B cell (primary cell): ENCODE data around the gene DGKE. TPM values are rescaled to one million over a fixed set of nuclear protein-coding genes. Genes with fewer than 3 reads are reported as not detected.

ENCODE experiments used
- ATAC-seq: fragments of 200-7000 bp; cut with Tn5 transposase; one replicate; pipeline ENCODE4 v1.10.0; 2021; ENCODE audit warnings: low read depth, mild to moderate bottlenecking, moderate number of reproducible peaks, moderate library complexity
- CTCF ChIA-PET: fragments of 350-600 bp; sonication (Branson Sonifier 250); formaldehyde crosslinking; loops from one replicate; lab custom pipeline; 2021; ENCODE audit warnings: antibody characterized with exemption, inconsistent platforms; lab: Charles Lee
- POLR2A ChIA-PET: fragments of 350-600 bp; sonication (Branson Sonifier 250); formaldehyde crosslinking; loops from one replicate; lab custom pipeline; 2021; ENCODE audit warnings: antibody characterized with exemption; lab: Charles Lee
- DNase-seq: peaks from one replicate; pipeline ENCODE4 v3.0.0; 2013
- H2AFZ ChIP-seq: 2 replicates; pipeline ENCODE4 v1.6.1; 2012; ENCODE audit warnings: mild to moderate bottlenecking, low read depth, low read length; ENCODE audit not compliant: insufficient read depth, poor library complexity, severe bottlenecking
- H3K27ac ChIP-seq, 2 donors: 1 replicate in 1 of 2; 2 replicates in 1 of 2; pipeline ENCODE4 v1.5.1; 2012 to 2013; ENCODE audit warnings: low read length in 2 of 2, mild to moderate bottlenecking in 2 of 2, moderate library complexity in 1 of 2
- H3K27me3 ChIP-seq, 4 experiments: fragments of 200-600 bp in 1 of 4; sonication (generic) in 1 of 4; replicated peaks in 1 of 4; 1 replicate in 2 of 4; 2 replicates in 2 of 4; pipeline versions ENCODE4 v1.6.1 to v1.7.0; 2013 to 2016; ENCODE audit warnings: low read length in 3 of 4, mild to moderate bottlenecking in 2 of 4, mixed read lengths in 1 of 4, moderate library complexity in 1 of 4; ENCODE audit not compliant: insufficient read depth in 4 of 4, control insufficient read depth in 3 of 4; ENCODE audit errors: control extremely low read depth in 1 of 4
- H3K36me3 ChIP-seq, 2 experiments: replicated peaks in 1 of 2; 1 replicate in 1 of 2; 2 replicates in 1 of 2; pipeline versions ENCODE4 v1.6.1 to v1.7.1; 2013; ENCODE audit warnings: low read length in 1 of 2; ENCODE audit not compliant: insufficient read depth in 2 of 2, control insufficient read depth in 1 of 2; ENCODE audit errors: control extremely low read depth in 1 of 2, extremely low read depth in 1 of 2
- H3K4me1 ChIP-seq, 2 donors: fragments of 200-600 bp in 1 of 2; sonication (generic) in 1 of 2; 1 replicate in 1 of 2; 2 replicates in 1 of 2; pipeline versions ENCODE4 v1.5.1 to v1.6.1; 2013 to 2017; ENCODE audit warnings: low read length in 2 of 2; ENCODE audit not compliant: control insufficient read depth in 2 of 2, insufficient read depth in 2 of 2
- H3K4me2 ChIP-seq: replicated peaks from 2 replicates; pipeline ENCODE3; 2012; ENCODE audit warnings: mild to moderate bottlenecking, low read depth, low read length; ENCODE audit not compliant: poor library complexity, severe bottlenecking
- H3K4me3 ChIP-seq, 5 experiments: fragments of 200-600 bp in 1 of 5; sonication (generic) in 1 of 5; 1 replicate in 3 of 5; 2 replicates in 2 of 5; pipeline versions ENCODE4 v1.5.1 to v1.7.0; 2011 to 2016; ENCODE audit warnings: low read length in 4 of 5, mild to moderate bottlenecking in 4 of 5, low read depth in 2 of 5, control low read depth in 1 of 5, moderate library complexity in 1 of 5; ENCODE audit not compliant: insufficient read depth in 1 of 5; ENCODE audit errors: control extremely low read depth in 1 of 5, extremely low read depth in 1 of 5
- H3K79me2 ChIP-seq: fragments of 200-600 bp; sonication (generic); one replicate; pipeline ENCODE4 v1.6.0; 2016; ENCODE audit warnings: low read length; ENCODE audit not compliant: control insufficient read depth, insufficient read depth
- H3K9ac ChIP-seq: fragments of 200-600 bp; sonication (generic); 2 replicates; pipeline ENCODE4 v1.6.1; 2017; ENCODE audit warnings: mild to moderate bottlenecking, low read length, moderate library complexity
- H3K9me3 ChIP-seq, 3 donors: one replicate each; pipeline versions ENCODE4 v1.6.1 to v1.7.1; 2013; ENCODE audit warnings: low read length in 2 of 3; ENCODE audit not compliant: control insufficient read depth in 2 of 3, insufficient read depth in 1 of 3; ENCODE audit errors: control extremely low read depth in 1 of 3
- H4K20me1 ChIP-seq: 2 replicates; pipeline ENCODE4 v1.6.0; 2012; ENCODE audit warnings: mild to moderate bottlenecking, low read length; ENCODE audit not compliant: insufficient read depth, control insufficient read depth, poor library complexity, severe bottlenecking
- H3K27ac Mint-ChIP-seq: one replicate; pipeline ENCODE4 v1.8.0; 2021; ENCODE audit warnings: mixed read lengths
- H3K27me3 Mint-ChIP-seq: one replicate; pipeline ENCODE4 v1.8.0; 2021; ENCODE audit warnings: mixed read lengths
- H3K4me1 Mint-ChIP-seq: one replicate; pipeline ENCODE4 v1.8.0; 2021; ENCODE audit warnings: mixed read lengths
- H3K4me3 Mint-ChIP-seq: one replicate; pipeline ENCODE4 v1.8.0; 2021; ENCODE audit warnings: mixed read lengths
- H3K9me3 Mint-ChIP-seq: one replicate; pipeline ENCODE4 v1.8.0; 2022; ENCODE audit warnings: mixed read lengths; ENCODE audit not compliant: insufficient read depth
- CTCF ChIP-seq: fragments of 200-600 bp; IDR thresholded peaks from one replicate; pipeline ENCODE4 v1.8.0; 2022; ENCODE audit warnings: antibody characterized with exemption, mild to moderate bottlenecking
- EZH2 ChIP-seq: IDR thresholded peaks from 2 replicates; pipeline ENCODE4 v1.6.1; 2012; ENCODE audit warnings: borderline replicate concordance, low read depth, mild to moderate bottlenecking, moderate library complexity, low read length; ENCODE audit not compliant: insufficient read depth, poor library complexity, severe bottlenecking
- WGBS: methylation state at CpG from one replicate; pipeline ENCODE4 v1.1.5; 2013; ENCODE audit warnings: missing lambda C conversion rate; ENCODE audit not compliant: insufficient coverage; 5-methylcytosine and 5-hydroxymethylcytosine counted together
- intact Hi-C: fragments of 100-400 bp; cut with micrococcal nuclease; formaldehyde crosslinking; loops from one replicate; pipeline ENCODE4 v1.10.0; 2022
- polyA plus RNA-seq: library from polyadenylated mRNA; depleted of rRNA; stranded (reverse); fragments of >200 nt; gene quantifications from 2 replicates; pipeline ENCODE4 v1.2.3, GENCODE V29; 2012
- total RNA-seq, 2 donors: library from RNA; stranded (reverse); fragments of 120-200 nt in 1 of 2; gene quantifications; 1 replicate in 1 of 2; 2 replicates in 1 of 2; pipeline versions ENCODE4 v1.2.3 to v1.2.4, GENCODE V29; 2013 to 2022

Gene DGKE
- total and polyA plus RNA-seq, 2 donors (not counting 1 experiment from before 2014, with no cell fraction given), result 8.9 to 28.1 TPM

GRCh38 chr17:56890390-56890789, 56.4 kb downstream of the DGKE start:
- no peak overlapping the region for H3K9ac ChIP-seq
- peaks cover 14% of the 10 kb centered on the region for H4K20me1 ChIP-seq
- H3K4me3 ChIP-seq, result no peak overlapping the region
- no peaks in the 10 kb centered on the region for H3K27me3 ChIP-seq
- TF ChIP-seq CTCF, result no peak
- no peak for TF ChIP-seq EZH2
- intact Hi-C loops, result no loop called here
- no peaks in the 10 kb centered on the region for H3K4me1 ChIP-seq
- H3K27ac ChIP-seq, result no peak overlapping the region
- Mint-ChIP-seq H3K4me1 (no peaks in the 10 kb centered on the region), H3K9me3 (peaks cover 5% of the 10 kb centered on the region), H3K4me3 (no peak overlapping the region), H3K27me3 (no peaks in the 10 kb centered on the region), H3K27ac (no peak overlapping the region)
- peaks cover 9 to 89% of the 10 kb centered on the region in 2 experiments for H3K36me3 ChIP-seq
- DNase-seq, result no peak
- H3K4me2 ChIP-seq, result no peak overlapping the region
- ChIA-PET POLR2A (interaction anchor here (0.6 to 1.2 kb wide), 2 partner anchors 23 to 55 kb away, joined by 3 read pairs; partner anchors contain the start of gene TRIM25), CTCF (interaction anchor here (1.0 to 7.5 kb wide), 5 partner anchors 15 to 51 kb away, joined by 3 to 34 read pairs (median 4); no protein-coding TSS in a partner anchor)
- peaks cover 9% of the 10 kb centered on the region for H3K79me2 ChIP-seq
- H2AFZ ChIP-seq, result no peak overlapping the region
- 100% methylated on average over 5 of the region's 6 CpGs for WGBS
- no peak for ATAC-seq
- H3K9me3 ChIP-seq, result peaks cover 0 to 15% (median 14%) of the 10 kb centered on the region in 3 donors

DNA sequence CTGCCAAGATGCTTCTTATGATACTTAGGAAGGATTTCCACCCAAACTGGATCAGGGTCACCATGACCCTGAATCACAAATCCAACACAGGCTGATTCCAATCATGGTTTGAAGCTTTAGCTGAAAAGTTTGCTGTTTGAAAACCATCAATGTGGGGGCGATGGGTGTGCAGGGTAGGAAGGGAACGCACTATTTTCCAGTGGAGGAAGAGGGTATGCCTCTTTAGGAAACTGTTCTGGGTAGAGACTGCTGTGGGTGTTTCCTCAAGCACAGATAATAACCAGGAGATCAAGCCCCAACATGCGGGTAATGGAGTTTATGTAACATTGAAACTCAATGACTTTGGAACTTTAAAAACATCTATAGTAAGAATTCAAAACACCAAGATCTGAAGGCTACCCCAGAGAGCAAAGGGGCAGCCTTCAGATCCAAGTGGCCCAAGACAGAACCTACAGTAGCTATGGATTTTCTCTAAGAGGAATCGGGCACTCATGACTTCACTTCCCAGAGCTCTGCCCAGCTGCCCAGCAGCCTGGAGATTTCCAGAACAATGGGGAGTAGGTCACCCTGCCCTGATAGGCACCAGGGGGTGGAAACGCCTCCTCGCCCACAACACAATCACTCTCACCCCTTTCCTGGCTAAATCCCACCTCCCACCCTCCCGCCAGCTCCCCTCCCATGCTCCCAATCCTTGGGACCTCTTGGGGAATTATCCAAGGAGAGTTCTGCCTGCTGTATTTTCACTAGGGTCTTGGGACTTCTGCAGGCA, 57.1 kb downstream of the DGKE start:
- ChIA-PET CTCF (interaction anchor here (0.7 to 7.5 kb wide), 6 partner anchors 14 to 62 kb away, joined by 3 to 34 read pairs (median 4); no protein-coding TSS in a partner anchor), POLR2A (interaction anchor here (0.6 kb wide), 1 partner anchor 55 kb away, joined by 3 read pairs; no protein-coding TSS in a partner anchor)
- H3K4me1 Mint-ChIP-seq, result peaks cover 3% of the 10 kb centered on the region
- 96% methylated on average over 4 of the region's 7 CpGs for WGBS
- peaks cover 5% of the 10 kb centered on the region for H3K9me3 Mint-ChIP-seq
- Histone ChIP-seq H3K79me2 (peaks cover 14% of the 10 kb centered on the region), H4K20me1 (peaks cover 14% of the 10 kb centered on the region), H3K4me1 (no peaks in the 10 kb centered on the region), H3K4me3 (no peak overlapping the region), H3K27me3 (no peaks in the 10 kb centered on the region), H3K36me3 (peaks cover 9 to 96% of the 10 kb centered on the region in 2 experiments), H3K9ac (no peak overlapping the region), H3K9me3 (peaks cover 0 to 15% (median 14%) of the 10 kb centered on the region in 3 donors), H3K27ac (no peak overlapping the region), H3K4me2 (no peak overlapping the region), H2AFZ (no peak overlapping the region)
- no peak overlapping the region for H3K4me3 Mint-ChIP-seq
- intact Hi-C loops, result loop anchor here (1.0 kb wide), 1 partner anchor 49 kb away; no protein-coding TSS in a partner anchor
- H3K27ac Mint-ChIP-seq, result no peak overlapping the region
- H3K27me3 Mint-ChIP-seq, result no peaks in the 10 kb centered on the region
- DNase-seq (no peak), ATAC-seq (no peak)
- TF ChIP-seq EZH2 (no peak), CTCF (no peak)
